GM12891 (cell line): ENCODE measurements around the gene PTTG2.
"Not testable (repeated sequence)": the region's sequence is repeated elsewhere in the genome, so short reads cannot be mapped to it uniquely, and the experiment has no call there.

Source experiments
- DNase-seq: peaks from one replicate; pipeline ENCODE4 v3.0.0; 2011; ENCODE audit warnings: low spot score; ENCODE audit not compliant: insufficient read length
- FAIRE-seq: peaks from 2 replicates; lab custom pipeline; 2011; peaks lifted over from hg19 to GRCh38; lab: Jason Lieb, UNC
- PAX5 ChIP-seq: IDR thresholded peaks from 2 replicates; pipeline ENCODE4 v1.6.1; 2011; ENCODE audit warnings: low read length, moderate library complexity, mild to moderate bottlenecking; ENCODE audit not compliant: insufficient read depth, severe bottlenecking
- POLR2A ChIP-seq: IDR thresholded peaks from 2 replicates; pipeline ENCODE4 v1.6.1; 2011; ENCODE audit warnings: low read depth, low read length, control low read depth
- POLR2AphosphoS5 ChIP-seq: IDR thresholded peaks from 2 replicates; pipeline ENCODE4 v1.6.1; 2011; ENCODE audit warnings: low read depth, low read length, control low read depth
- POU2F2 ChIP-seq: IDR thresholded peaks from 2 replicates; pipeline ENCODE4 v1.6.1; 2011; ENCODE audit warnings: low read depth, mild to moderate bottlenecking, control low read depth, low read length, moderate library complexity
- SPI1 ChIP-seq: IDR thresholded peaks from 2 replicates; pipeline ENCODE4 v1.6.1; 2011; ENCODE audit warnings: low read depth, low read length, control low read depth
- TAF1 ChIP-seq: IDR thresholded peaks from 2 replicates; pipeline ENCODE4 v1.6.1; 2011; ENCODE audit warnings: low read depth, low read length, control low read depth

PTTG2 gene

DNA sequence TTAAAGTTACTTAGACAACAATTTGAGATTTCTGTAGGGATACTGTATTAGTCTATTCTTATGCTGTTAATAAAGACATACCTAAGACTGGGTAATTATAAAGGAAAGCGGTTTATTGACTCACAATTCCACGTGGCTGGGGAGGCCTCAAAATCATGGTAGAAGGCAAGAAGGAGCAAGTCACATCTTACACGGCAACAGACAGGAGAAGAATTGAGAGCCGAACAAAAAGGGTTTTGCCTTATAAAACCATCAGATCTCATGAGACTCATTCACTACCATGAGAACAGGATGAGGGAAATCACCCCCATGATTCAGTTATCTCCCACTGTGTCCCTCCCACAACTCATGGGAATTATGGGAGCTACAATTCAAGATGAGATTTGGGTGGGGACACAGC is 11.0 kb downstream of the PTTG2 start:
- TF ChIP-seq TAF1 (no peak), POU2F2 (no peak), PAX5 (no peak), POLR2A (no peak), POLR2AphosphoS5 (no peak), SPI1 (no peak)
- no peak for DNase-seq
- FAIRE-seq, result no peak

DNA sequence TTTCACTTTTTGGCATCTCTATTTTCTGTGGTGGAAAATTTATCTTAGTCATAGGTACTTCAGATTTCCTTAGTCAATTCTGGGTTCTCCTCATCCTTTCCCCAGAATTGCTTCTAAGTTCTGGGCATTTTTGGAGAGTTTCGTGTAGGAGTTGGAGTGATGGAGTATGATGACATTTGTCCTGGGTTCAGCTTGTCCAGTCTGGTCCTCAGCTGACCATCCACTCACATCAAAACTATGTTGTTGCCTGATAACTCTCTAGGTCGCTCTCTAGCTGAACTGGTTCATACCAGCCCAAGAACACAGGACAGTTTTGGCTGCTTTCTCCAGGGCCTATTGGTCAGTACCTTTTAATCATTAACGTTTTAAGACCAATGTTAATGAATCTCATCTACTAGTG is 13.2 kb downstream of the PTTG2 start:
- DNase-seq, result no peak
- TF ChIP-seq POLR2AphosphoS5 (no peak), PAX5 (no peak), SPI1 (no peak), POLR2A (no peak), POU2F2 (no peak), TAF1 (no peak)
- FAIRE-seq, result no peak

DNA sequence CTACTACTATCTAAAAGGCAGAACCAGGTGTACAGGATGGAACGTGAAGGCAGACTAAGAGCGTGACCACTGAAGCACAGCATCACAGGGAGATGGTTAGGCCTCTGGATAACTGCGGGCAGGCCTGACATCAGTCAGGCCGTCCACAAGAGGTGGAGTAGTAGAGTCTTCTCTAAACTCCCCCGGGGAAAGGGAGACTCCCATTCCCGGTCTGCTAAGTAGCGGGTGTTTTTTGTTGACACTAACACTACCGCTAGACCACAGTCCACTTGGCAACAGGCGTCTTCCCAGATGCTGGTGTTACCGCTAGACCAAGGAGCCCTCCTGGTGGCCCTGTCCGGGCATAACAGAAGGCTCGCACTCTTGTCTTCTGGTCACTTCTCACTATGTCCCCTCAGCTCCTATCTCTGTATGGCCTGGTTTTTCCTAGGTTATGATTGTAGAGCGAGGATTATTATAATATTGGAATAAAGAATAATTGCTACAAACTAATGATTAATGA is 15.2 kb downstream of the PTTG2 start:
- DNase-seq, FAIRE-seq: not testable (repeated sequence)

DNA sequence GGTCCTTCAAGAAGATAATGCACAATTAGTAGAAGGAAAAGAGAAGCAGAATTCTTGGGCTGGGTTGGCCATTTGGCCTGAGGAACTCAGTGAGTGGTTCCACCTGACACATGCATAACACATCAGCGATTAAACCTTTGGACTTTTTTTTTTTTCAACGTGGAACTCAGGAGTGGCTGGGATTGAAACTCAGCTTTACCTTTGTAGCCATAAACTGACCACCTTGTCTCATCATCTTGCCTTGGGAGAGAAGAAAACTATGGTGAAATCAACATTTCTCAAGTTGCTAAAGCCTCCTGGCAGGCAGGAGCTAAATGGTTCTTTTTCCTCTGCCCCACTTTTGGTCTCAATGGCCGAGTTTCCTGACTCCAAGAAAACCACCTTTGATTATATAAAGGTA is 16.3 kb downstream of the PTTG2 start:
- FAIRE-seq, result no peak
- no peak for DNase-seq
- TF ChIP-seq SPI1 (no peak), PAX5 (no peak), POLR2AphosphoS5 (no peak), POLR2A (no peak), POU2F2 (no peak), TAF1 (no peak)

GRCh38 chr4:37976991-37977470 is 16.8 kb downstream of the PTTG2 start:
- FAIRE-seq (peak; percentile 62), DNase-seq (peak; percentile 75)
- TF ChIP-seq POU2F2 (no peak), PAX5 (no peak), POLR2AphosphoS5 (no peak), SPI1 (peak; percentile 47; the same call in 1 of the 2 replicates), TAF1 (no peak), POLR2A (no peak)

GRCh38 chr4:37977471-37978247 is 17.5 kb downstream of the PTTG2 start:
- no peak for TF ChIP-seq POLR2AphosphoS5
- TF ChIP-seq POU2F2, result 0 out of 2 replicates have a peak, but pooled peaks have one; percentile 11

DNA sequence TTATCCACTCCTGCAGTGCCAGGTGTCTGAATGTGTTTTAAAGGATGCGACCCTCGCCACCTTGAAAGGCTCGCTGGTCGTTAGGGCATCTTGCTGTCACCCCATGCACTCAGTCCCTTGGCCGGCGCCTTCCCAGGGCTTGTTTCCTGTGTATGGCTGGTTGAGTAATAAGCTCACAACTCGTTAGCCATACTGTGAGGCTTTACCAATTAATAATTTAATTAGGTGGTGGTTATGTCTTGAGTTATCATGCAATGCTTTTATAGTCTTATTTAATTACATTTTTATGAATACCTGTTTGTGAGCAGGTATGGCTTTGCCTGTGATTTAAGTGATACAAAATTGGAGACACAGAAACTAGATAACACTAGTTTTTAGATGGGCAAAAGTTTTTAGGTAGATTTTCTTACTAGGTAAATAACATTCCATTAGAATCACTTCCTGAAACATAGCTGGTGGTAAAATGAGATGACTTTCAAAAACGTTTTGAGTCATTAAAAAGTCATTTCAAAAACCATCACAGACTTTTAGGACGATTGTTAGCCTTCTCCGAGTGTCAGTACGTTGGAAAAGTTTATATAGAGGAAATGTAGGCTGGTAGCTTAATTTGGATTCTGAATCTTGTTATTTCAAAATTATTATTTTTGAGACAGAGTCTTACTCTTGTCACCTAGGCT is 18.2 kb downstream of the PTTG2 start:
- TF ChIP-seq TAF1, result no peak
- no peak for TF ChIP-seq POU2F2
- no peak for TF ChIP-seq POLR2A
- peak; percentile 52; the same call in 1 of the 2 replicates for TF ChIP-seq SPI1
- no peak for TF ChIP-seq POLR2AphosphoS5
- no peak for TF ChIP-seq PAX5
- peak; percentile 50 for FAIRE-seq
- no peak for DNase-seq

More at GRCh38 chr4:37977471-37978247, 17.5 kb downstream of the PTTG2 start:
- FAIRE-seq (peak; percentile 62), DNase-seq (peak; percentile 39)

DNA sequence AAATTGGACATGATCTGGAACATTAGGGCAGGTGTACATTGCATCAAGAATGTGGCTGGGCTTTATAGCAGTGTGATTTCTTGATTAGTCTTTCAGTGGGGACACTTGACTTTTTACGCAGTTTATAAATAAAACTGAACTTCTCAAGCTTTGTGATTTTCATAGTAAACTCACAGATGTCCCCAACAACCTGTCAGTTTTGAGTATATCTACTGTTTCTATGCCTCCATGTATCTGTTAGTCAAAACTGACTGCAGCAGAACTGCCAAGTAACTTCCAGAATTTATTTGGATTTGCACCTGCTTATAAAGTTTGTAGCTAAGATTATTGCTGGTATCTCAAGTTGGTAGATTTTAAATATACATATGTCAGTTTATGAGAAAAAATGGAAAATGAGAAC is 20.0 kb downstream of the PTTG2 start:
- DNase-seq (no peak), FAIRE-seq (peak; percentile 48)
- no peak for TF ChIP-seq TAF1
- no peak for TF ChIP-seq POLR2AphosphoS5
- no peak for TF ChIP-seq PAX5
- TF ChIP-seq POU2F2, result no peak

- no peak for DNase-seq
- TF ChIP-seq TAF1, result no peak
- TF ChIP-seq POU2F2, result no peak
- TF ChIP-seq POLR2AphosphoS5, result no peak
- no peak for TF ChIP-seq SPI1
- TF ChIP-seq POLR2A, result no peak
- no peak for TF ChIP-seq PAX5
- FAIRE-seq, result no peak
These were observed 21.2 kb downstream of the PTTG2 start for GRCh38 chr4:37981425-37981824.

DNA sequence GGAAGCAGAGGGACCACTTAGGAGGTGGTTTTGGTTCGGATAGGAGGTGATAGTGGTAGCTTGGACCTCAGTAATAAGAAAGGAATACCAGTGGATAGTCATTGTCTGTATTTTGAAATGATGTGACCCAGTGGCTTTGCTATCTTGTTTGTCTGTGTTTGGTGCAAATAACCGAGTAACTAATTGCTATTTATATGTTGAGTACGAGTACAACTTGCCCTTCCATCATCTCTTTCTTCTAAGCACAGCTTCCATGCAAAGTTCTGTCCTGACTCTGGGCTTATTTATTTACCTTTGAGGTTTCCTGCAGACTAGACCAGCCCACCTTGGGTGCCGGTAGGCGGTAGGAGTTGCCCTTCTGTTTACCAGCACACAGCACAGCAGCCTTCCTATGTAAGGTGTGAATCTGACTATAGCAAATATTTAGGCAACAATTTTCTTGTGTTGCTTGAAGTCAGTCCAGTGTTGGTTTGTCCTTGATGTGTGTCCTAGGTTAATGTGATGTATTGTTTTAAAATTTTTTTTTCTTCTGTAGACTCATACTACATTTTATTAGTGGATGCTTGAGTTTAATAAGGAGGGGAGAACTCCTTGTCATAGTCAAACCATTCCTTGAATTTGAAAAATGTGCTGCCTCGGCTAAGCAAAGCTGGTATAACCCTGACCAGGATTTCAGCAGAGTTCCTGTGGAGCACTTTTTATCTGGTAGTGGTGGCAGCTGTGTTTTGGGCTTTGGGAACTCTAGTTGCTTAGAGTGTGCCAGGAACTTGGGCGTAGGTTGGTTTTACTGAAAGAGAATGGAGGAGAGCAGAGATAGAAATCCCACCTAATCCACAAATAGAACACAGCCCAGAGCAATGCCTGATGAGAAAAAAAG is 21.9 kb downstream of the PTTG2 start:
- TF ChIP-seq POLR2A (no peak), TAF1 (no peak), PAX5 (no peak), POLR2AphosphoS5 (no peak), SPI1 (no peak), POU2F2 (no peak)
- no peak for DNase-seq
- FAIRE-seq, result no peak
